LHCN-M2 (cell line): ENCODE results near the gene MINDY3. TPM values are rescaled to one million over a fixed set of nuclear protein-coding genes. Genes with fewer than 3 reads are reported as not detected.
"Not testable (repeated sequence)": the region's sequence is repeated elsewhere in the genome, so short reads cannot be mapped to it uniquely, and the experiment has no call there.

Experiments used
- DNase-seq: peaks from one replicate; pipeline ENCODE4 v3.0.0-alpha.2; 2012; ENCODE audit warnings: low read depth
- total RNA-seq: library from RNA; depleted of rRNA; stranded (reverse); fragments of >200 nt; gene quantifications from 2 replicates; pipeline ENCODE4 v1.2.3, GENCODE V29; 2014

MINDY3 gene
- total RNA-seq, 1 experiment from 2014 or later, result 23.1 TPM

- no peak for DNase-seq
Observed at GRCh38 chr10:15856328-15857015, 3.8 kb downstream of the MINDY3 start.

- no peak for DNase-seq
Observed at GRCh38 chr10:15853800-15854199, 6.5 kb downstream of the MINDY3 start.

- no peak for DNase-seq
Observed at GRCh38 chr10:15852111-15852557, 8.2 kb downstream of the MINDY3 start.

GRCh38 chr10:15850337-15850978 lies 9.8 kb downstream of the MINDY3 start:
- DNase-seq, result not testable (repeated sequence)

GRCh38 chr10:15849316-15849715 lies 11.0 kb downstream of the MINDY3 start:
- DNase-seq, result no peak

- DNase-seq, result no peak
Observed at GRCh38 chr10:15847481-15847880, 12.8 kb downstream of the MINDY3 start.

GRCh38 chr10:15844517-15844916 lies 15.8 kb downstream of the MINDY3 start:
- DNase-seq, result no peak

GRCh38 chr10:15843695-15844094 lies 16.6 kb downstream of the MINDY3 start:
- DNase-seq, result no peak

GRCh38 chr10:15842556-15843169 lies 17.6 kb downstream of the MINDY3 start:
- peak; percentile 15 for DNase-seq

GRCh38 chr10:15841696-15842095 lies 18.6 kb downstream of the MINDY3 start:
- DNase-seq, result no peak

GRCh38 chr10:15836807-15837206 lies 23.5 kb downstream of the MINDY3 start:
- no peak for DNase-seq

GRCh38 chr10:15829495-15829894 lies 30.8 kb downstream of the MINDY3 start:
- no peak for DNase-seq

GRCh38 chr10:15824498-15824897 lies 35.8 kb downstream of the MINDY3 start:
- DNase-seq, result peak; percentile 11

- no peak for DNase-seq
Observed at GRCh38 chr10:15822131-15822530, 38.2 kb downstream of the MINDY3 start.

GRCh38 chr10:15821046-15821683 lies 39.1 kb downstream of the MINDY3 start:
- DNase-seq, result no peak

GRCh38 chr10:15817409-15818046 lies 42.8 kb downstream of the MINDY3 start:
- no peak for DNase-seq

- DNase-seq, result no peak
Observed at GRCh38 chr10:15815242-15815885, 44.9 kb downstream of the MINDY3 start.

GRCh38 chr10:15814565-15814964 lies 45.7 kb downstream of the MINDY3 start:
- DNase-seq, result no peak

- peak; percentile 5 for DNase-seq
Observed at GRCh38 chr10:15813415-15813814, 46.9 kb downstream of the MINDY3 start.

- DNase-seq, result no peak
Observed at GRCh38 chr10:15809450-15809849, 50.9 kb downstream of the MINDY3 start.

GRCh38 chr10:15808204-15808797 lies 52.0 kb downstream of the MINDY3 start:
- DNase-seq, result no peak
